ENCODE measurements around the gene TRAF3IP3.

TRAF3IP3 gene

GRCh38 chr1:209717818-209718217 is 38.0 kb upstream of the TRAF3IP3 start:
- no peak for TF ChIP-seq CTCF (IDR thresholded peaks at IDR 0.05)

GRCh38 chr1:209720326-209720725 is 35.5 kb upstream of the TRAF3IP3 start:
- no peak for TF ChIP-seq CTCF (IDR thresholded peaks at IDR 0.05)

- no peak for TF ChIP-seq CTCF (IDR thresholded peaks at IDR 0.05)
Observed at GRCh38 chr1:209720826-209721225, 35.0 kb upstream of the TRAF3IP3 start.

GRCh38 chr1:209721323-209721722 is 34.5 kb upstream of the TRAF3IP3 start:
- TF ChIP-seq CTCF (IDR thresholded peaks at IDR 0.05): no peak

- no peak for TF ChIP-seq CTCF (IDR thresholded peaks at IDR 0.05)
Observed at GRCh38 chr1:209723265-209723664, 32.6 kb upstream of the TRAF3IP3 start.

- TF ChIP-seq CTCF (IDR thresholded peaks at IDR 0.05): no peak
Observed at GRCh38 chr1:209723756-209724693, 31.8 kb upstream of the TRAF3IP3 start.

- no peak for TF ChIP-seq CTCF (IDR thresholded peaks at IDR 0.05)
Observed at GRCh38 chr1:209727286-209727685, 28.6 kb upstream of the TRAF3IP3 start.
